Epithelial cell of esophagus (primary cell): ENCODE results near the gene LRRC17.

Experiments used
- DNase-seq: peaks from one replicate; pipeline ENCODE4 v3.0.0; 2010; ENCODE audit warnings: low read depth
- H3K4me3 ChIP-seq: 2 replicates; pipeline ENCODE4 v1.5.1; 2011; ENCODE audit warnings: mild to moderate bottlenecking, low read length, control low read depth
- CTCF ChIP-seq: IDR thresholded peaks from 2 replicates; pipeline ENCODE4 v1.5.1; 2011; ENCODE audit warnings: low read depth, mild to moderate bottlenecking, low read length, control low read depth, inconsistent platforms; ENCODE audit not compliant: insufficient read depth; ENCODE audit errors: missing control alignments

LRRC17 gene

GRCh38 chr7:102988631-102989560, 76.1 kb downstream of the LRRC17 start:
- H3K4me3 ChIP-seq = no peak overlapping the region
- DNase-seq = no peak
- no peak for TF ChIP-seq CTCF

- no peak for DNase-seq
- TF ChIP-seq CTCF = no peak
- H3K4me3 ChIP-seq = no peak overlapping the region
Observed at GRCh38 chr7:102990642-102991041, 77.8 kb downstream of the LRRC17 start.

- no peak overlapping the region for H3K4me3 ChIP-seq
- TF ChIP-seq CTCF = no peak
- DNase-seq = no peak
Observed at GRCh38 chr7:102991077-102991539, 78.3 kb downstream of the LRRC17 start.

- no peak overlapping the region for H3K4me3 ChIP-seq
- DNase-seq = peak; percentile 96
- no peak for TF ChIP-seq CTCF
Observed at GRCh38 chr7:102991540-102992214, 78.9 kb downstream of the LRRC17 start.

- no peak for TF ChIP-seq CTCF
- no peak for DNase-seq
- no peak overlapping the region for H3K4me3 ChIP-seq
Observed at GRCh38 chr7:102992509-102992937, 79.7 kb downstream of the LRRC17 start.

GRCh38 chr7:102992938-102993717, 80.3 kb downstream of the LRRC17 start:
- no peak for TF ChIP-seq CTCF
- no peak overlapping the region for H3K4me3 ChIP-seq
- peak; percentile 27 for DNase-seq
